ENCODE measurements around the gene YBX2.

The YBX2 gene

DNA sequence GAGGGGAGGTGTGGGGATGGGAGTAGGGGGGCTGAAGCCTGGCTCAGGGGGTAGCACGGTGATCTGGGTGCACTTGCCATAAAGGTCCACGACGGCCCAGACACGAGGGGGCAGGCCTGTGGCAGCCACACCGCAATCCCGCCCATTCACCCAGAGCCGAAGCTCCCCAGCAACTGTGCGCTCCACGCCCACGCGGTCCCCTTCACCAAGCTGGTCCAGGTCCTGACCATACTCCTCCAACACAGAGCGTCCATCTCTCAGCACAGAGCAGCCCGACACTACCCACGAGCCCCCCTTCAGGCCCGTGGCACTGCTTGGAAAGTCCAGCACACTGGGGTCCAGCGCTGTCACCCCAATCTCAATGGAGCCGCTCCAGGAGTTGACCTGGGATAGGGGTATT lies 33.1 kb upstream of the YBX2 start:
- Mint-ChIP-seq H3K27ac (no peak overlapping the region), H3K4me3 (no peak overlapping the region), H3K36me3 (no peaks in the 10 kb centered on the region), H3K27me3 (no peaks in the 10 kb centered on the region), H3K4me1 (peaks cover 34% of the 10 kb centered on the region), H3K9me3 (no peaks in the 10 kb centered on the region)

DNA sequence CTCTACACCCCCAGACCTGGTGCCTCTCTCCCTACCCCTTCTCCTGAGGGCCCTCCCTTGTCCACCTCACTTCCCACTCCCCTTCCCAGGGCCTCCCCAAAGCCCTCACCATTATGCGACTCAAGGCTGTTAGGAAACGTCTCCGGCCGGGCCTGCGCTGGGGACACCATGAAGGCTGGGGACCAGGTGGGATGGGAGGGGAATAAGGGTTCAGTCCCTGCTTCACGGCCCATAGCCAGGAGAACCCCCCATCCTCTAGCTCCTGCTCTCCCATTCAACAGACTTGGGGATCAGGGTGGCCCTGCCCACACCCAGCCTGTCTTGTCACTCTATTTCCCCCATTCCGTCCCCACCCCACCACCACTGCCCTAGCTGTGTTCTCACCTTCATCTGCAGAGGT lies 32.6 kb upstream of the YBX2 start:
- no peaks in the 10 kb centered on the region for H3K36me3 Mint-ChIP-seq
- H3K27me3 Mint-ChIP-seq: no peaks in the 10 kb centered on the region
- no peak overlapping the region for H3K4me3 Mint-ChIP-seq
- H3K4me1 Mint-ChIP-seq: peaks cover 29% of the 10 kb centered on the region
- no peaks in the 10 kb centered on the region for H3K9me3 Mint-ChIP-seq
- no peak overlapping the region for H3K27ac Mint-ChIP-seq

DNA sequence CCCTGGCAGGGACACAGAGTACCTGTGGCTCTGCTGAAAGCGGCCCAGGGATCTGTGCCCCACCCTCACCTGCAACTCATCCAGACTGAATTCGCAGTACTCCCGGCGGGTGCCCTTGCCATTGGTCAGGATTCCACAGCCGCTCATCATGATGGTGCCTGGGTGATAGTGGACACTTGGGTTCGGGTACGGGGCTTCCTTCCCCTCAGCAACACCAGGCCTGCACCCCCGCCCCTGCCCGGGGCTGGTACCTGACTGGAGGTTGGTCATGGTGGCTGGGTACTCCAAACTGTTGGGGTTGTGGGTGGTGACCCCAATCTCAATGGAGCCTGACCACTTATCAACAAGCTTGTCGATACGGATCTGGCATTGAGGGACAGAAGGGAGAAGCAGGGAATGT lies 31.7 kb upstream of the YBX2 start:
- H3K36me3 Mint-ChIP-seq: peaks cover 5% of the 10 kb centered on the region
- no peak overlapping the region for H3K27ac Mint-ChIP-seq
- peaks cover 29% of the 10 kb centered on the region for H3K4me1 Mint-ChIP-seq

DNA sequence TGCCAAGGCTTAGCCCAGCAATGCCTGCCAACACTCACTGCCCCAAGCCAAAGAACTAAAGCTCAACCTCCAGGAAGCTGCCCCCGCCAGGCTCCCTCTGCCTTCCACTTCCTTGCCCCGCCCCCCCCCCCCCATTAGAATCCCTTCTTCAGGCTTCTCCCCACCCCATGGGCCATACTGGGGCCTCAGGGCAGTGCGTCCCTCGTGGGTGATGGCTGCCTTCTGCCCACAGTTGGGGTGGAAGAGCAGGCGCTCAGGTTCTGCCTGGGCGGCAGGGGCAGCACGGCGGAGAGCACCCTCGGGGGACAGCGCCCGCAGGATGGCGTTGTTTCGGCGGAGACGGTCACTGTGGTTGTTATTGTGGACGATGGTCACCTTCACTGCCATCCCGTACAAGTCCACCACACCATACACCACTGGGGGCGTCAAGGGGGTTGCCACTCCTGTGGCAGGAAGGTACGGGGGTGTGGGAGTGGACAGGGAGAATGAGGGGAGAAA lies 30.6 kb upstream of the YBX2 start:
- Mint-ChIP-seq H3K36me3 (peaks cover 5% of the 10 kb centered on the region), H3K4me1 (peaks cover 22% of the 10 kb centered on the region), H3K4me3 (no peak overlapping the region), H3K27ac (peak overlapping the region; percentile 59), H3K9me3 (no peaks in the 10 kb centered on the region), H3K27me3 (no peaks in the 10 kb centered on the region)

More for the DNA sequence above, 31.7 kb upstream of the YBX2 start:
- Mint-ChIP-seq H3K4me3 (no peak overlapping the region), H3K27me3 (no peaks in the 10 kb centered on the region), H3K9me3 (no peaks in the 10 kb centered on the region)

DNA sequence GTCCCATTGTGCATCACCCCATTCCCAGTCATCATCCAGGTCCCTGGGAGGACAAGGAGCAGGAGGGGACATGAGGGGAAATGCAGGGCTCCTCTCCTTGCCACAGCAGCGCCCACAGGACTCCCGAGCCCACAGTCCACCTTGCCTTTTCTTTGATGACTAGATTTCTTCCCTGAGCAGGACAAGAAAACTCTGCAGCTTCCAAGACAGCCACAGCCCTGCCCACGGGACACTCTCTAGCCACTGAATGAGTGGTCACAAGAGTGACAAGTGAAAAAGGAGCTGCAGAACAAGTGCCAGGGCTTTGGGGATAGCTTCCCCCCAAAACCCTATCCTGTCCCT lies 30.0 kb upstream of the YBX2 start:
- Mint-ChIP-seq H3K36me3 (peaks cover 5% of the 10 kb centered on the region), H3K4me3 (no peak overlapping the region), H3K4me1 (peaks cover 17% of the 10 kb centered on the region), H3K27me3 (no peaks in the 10 kb centered on the region), H3K9me3 (no peaks in the 10 kb centered on the region), H3K27ac (no peak overlapping the region)

DNA sequence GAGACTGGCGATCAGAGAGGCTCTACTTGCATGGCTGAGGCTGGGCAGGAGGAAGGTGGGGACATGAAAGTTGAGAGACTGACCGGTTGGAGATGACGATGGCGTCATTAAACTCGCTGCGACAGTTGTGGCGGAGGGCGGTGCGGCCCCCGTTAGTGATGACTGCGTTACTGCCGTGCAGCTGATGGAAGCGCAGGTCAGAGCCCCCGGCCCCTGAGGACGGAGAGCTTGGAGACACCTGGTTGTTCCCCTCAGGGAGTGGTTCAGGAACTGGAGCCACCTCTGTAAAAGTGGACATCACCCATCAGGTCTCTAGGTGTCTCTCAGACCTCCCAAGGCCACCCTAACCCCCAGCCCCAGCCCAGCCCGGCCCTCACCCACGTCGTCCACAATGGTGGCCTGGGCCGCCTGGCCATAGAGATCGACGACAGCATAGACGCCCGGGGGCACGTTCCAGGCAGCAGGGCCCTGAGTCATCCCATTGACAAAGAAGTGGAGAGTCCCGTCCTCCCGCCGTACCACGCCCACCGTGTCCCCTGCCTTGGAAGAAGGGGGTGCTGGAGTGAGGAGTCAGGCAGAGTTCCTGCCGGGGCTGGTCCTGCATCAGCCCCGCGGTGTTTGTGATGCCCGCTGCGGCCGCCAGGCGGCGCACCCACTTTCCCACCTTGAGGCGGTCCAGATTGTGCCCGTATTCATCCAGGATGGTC lies 29.4 kb upstream of the YBX2 start:
- Mint-ChIP-seq H3K36me3 (peaks cover 5% of the 10 kb centered on the region), H3K4me1 (peaks cover 17% of the 10 kb centered on the region)

DNA sequence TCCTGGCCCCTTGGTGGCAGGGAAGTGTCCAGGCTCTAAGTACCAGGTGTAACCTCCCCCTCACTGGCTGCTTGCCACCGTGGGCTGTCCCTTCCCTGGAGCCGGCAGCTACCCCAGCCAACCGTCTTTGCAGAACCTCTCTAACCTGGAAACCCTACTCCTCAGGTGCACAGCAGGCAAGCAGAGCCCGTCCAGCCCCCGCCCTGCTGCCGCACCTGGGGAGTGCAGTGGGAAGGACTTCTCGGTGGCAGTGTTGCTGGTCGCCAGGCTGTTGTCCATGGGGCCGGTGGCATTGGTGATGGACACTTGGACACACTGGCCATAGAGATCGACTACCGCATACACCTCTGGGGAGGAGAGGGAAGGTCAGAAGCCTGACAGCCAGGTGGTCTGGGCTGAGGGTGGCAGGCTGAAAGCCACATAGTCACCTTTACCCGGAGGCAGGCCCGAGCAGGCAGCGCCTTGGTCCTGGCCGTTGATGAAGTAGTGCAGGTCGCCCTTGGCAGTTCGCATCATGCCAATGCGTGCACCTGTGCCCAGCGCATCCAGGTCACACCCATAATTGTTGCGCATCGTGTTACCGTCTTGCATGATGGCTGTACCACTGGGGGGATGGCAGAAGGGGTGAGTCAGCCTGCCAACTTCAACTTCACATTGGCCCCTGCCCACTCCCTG lies 28.2 kb upstream of the YBX2 start:
- H3K27me3 Mint-ChIP-seq: no peaks in the 10 kb centered on the region
- H3K4me1 Mint-ChIP-seq: peaks cover 5% of the 10 kb centered on the region
- peaks cover 5% of the 10 kb centered on the region for H3K36me3 Mint-ChIP-seq
- no peak overlapping the region for H3K4me3 Mint-ChIP-seq
- no peak overlapping the region for H3K27ac Mint-ChIP-seq
- H3K9me3 Mint-ChIP-seq: no peaks in the 10 kb centered on the region

More for the DNA sequence above, 29.4 kb upstream of the YBX2 start:
- Mint-ChIP-seq H3K9me3 (no peaks in the 10 kb centered on the region), H3K27ac (no peak overlapping the region), H3K4me3 (no peak overlapping the region), H3K27me3 (no peaks in the 10 kb centered on the region)

DNA sequence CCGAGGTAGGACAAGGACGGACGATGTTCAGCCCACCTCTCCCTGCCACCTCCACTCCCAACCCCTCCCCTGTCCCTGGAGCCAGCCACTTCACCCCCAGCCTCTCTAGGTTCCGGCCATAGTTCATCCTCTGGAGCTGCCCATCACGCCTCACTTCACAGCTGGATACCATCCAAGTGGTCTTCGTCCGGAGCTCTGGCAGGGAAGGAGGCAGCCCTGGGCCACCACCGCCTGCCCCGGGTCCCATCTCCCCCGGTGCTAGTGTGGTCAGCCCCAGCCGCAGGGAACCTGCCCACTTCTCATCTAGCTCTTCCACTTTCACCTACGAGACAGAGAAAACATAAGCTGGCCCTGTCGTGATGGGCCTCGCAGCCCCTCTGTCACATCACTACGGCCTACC lies 27.0 kb upstream of the YBX2 start:
- Mint-ChIP-seq H3K9me3 (no peaks in the 10 kb centered on the region), H3K36me3 (peaks cover 5% of the 10 kb centered on the region), H3K27ac (peak overlapping the region; percentile 51), H3K4me3 (no peak overlapping the region), H3K4me1 (peaks cover 6% of the 10 kb centered on the region), H3K27me3 (no peaks in the 10 kb centered on the region)

DNA sequence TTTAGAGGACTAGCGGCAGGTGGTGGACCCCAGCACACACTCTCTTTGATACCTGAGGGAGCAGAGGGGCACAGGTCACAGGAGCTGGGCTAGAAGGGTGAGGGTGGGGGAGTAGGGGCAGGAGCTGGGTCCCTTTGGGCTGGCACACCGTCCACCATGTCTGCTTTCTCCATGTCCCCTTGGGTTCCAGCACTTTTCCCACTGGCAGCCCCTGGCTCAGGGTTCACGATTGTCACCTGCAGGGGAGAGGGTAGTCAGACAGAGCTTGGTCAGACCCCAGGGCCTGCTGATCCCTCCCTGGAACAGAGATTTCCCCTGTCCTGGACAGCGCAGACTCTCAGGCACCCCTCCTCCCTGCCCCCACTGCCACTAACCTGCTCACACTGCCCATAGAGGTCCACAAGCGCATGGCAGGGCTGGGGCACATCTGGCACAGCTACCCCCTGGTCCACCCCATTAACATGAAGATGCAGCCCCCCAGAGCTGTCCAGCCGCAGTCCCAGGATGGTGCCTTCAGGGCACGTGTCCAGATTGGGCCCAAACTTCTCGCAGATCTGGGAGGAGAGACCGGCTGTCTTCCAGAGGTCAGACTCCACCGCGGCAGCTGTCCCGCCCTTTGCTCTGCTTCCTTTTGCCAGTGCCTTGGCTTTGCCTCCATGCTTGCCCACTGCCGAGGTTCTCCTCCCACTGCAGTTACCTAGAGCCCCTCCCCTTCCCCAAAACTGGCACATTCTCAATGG lies 23.9 kb upstream of the YBX2 start:
- H3K27me3 Mint-ChIP-seq: no peaks in the 10 kb centered on the region
- H3K4me3 Mint-ChIP-seq: no peak overlapping the region
- peaks cover 6% of the 10 kb centered on the region for H3K36me3 Mint-ChIP-seq
- H3K27ac Mint-ChIP-seq: peak overlapping the region; percentile 46
- H3K4me1 Mint-ChIP-seq: peaks cover 22% of the 10 kb centered on the region
- no peaks in the 10 kb centered on the region for H3K9me3 Mint-ChIP-seq

DNA sequence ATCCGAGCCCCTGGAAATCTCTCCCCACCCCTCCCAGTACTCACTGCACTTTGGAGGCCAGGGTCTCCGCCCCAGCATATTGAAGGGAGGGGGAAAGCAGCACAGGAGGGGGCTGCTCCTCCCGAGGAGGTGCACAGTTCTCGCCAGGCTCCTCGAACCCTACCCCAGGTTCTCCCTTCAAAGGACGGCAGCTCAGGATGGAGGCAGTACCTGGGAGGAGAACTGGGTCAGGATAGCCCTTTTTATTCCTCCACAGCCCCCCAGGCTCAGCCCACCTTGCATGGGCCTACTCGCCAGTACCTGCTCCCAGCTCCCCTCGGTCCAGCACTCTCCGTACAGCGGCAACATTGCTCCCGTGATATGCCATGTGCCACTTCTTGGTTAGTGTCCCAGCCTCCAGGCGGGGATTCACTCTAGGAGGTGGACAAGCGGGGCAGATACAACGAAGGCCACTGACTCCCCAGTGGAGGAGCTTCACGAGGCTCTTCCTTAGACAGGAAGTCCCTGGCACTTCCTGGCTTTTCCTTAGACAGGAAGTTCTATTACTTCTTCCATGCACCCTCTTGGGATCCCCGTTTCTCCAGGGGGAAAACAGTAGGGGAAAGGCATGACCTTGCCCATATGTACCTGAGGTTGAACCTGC lies 22.8 kb upstream of the YBX2 start:
- peak overlapping the region; percentile 62 for H3K4me3 Mint-ChIP-seq
- peaks cover 15% of the 10 kb centered on the region for H3K36me3 Mint-ChIP-seq
- H3K4me1 Mint-ChIP-seq: peaks cover 32% of the 10 kb centered on the region
- H3K9me3 Mint-ChIP-seq: no peaks in the 10 kb centered on the region
- H3K27ac Mint-ChIP-seq: peak overlapping the region; percentile 87
- H3K27me3 Mint-ChIP-seq: no peaks in the 10 kb centered on the region

DNA sequence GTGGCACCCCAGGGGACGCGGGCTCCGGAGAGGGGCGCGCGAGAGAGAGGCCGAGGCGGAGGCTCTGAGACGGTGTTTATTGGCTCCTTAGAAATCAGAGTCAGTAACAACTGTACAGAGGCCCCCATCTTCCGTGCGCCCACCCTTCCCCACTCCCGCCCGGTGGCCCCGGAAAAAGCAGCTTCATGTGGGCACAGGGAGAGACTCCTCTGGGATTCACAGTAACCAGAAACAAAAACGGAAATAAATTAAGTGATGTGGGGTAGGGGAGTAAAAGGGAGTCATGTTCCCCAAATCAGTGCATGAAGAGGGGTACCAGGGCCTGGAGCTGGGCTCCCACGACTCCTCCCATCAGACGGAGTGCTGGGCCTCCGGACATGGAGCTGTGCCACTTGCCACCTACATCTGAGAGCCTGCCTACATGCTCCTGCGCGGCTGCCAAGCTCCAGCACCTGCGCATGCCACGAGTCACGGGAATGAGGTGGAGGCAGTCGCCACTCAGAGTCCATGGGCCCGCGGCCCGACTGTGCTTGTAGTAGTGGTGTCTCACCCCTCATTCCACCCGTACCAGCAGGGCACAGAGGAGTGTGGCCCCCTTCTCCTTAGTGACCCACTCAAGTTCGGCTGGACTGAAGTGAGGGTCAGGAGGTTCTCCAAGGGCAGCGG lies 21.3 kb upstream of the YBX2 start:
- H3K36me3 Mint-ChIP-seq: peaks cover 17% of the 10 kb centered on the region

DNA sequence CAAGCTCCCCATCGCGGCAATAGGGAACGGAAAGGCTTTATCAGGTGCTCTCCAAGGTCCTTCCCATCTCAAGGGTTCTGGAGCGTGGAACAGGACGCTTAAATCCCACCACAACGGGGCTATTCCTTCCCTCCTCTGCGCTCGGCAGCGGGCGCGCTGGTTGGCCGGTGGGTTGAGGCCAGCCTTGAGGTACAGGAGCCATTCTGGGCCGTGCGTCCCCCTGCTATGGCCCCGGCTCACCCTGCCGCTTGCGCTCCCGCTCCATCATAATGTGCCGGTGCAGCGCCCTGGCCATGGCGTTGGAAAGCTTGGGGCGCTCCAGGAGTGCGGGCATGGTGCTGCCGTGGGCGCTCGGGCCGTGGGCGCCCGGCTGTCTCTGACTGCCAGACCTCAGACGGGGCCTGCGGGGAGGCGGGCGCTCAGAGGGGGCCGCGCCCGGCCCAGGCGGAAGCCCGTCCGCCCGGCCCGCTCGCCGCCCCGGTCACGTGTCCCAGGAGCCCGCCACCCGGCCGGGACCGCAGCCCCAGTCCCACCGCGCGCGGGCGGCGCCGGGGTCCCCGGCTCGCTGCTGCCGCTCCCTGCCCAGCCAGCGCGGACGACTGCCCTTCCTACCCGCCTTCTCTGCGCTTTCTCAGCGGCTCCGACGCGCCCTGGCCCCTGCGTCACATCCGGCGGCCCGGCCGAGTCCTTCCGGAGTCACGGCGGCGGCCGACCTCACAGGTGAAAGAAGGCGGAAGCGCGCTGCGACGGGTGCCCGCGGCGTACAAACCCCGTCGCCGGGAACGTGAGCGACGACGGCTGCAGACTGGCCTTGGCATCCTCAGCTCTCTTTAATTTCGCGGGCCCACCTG lies 20.5 kb upstream of the YBX2 start, which contains the start of gene GPS2:
GPS2 (minus strand) TSS at position 642 of the 851 bp plus-strand sequence; CDS start at position 334, 308 bp downstream.
- Mint-ChIP-seq H3K4me1 (peaks cover 52% of the 10 kb centered on the region), H3K36me3 (peaks cover 24% of the 10 kb centered on the region), H3K4me3 (peak within 1 kb of the TSS; percentile 97), H3K9me3 (no peaks in the 10 kb centered on the region), H3K27me3 (no peaks in the 10 kb centered on the region), H3K27ac (peak within 1 kb of the TSS; percentile 95)

More for the DNA sequence above, 21.3 kb upstream of the YBX2 start:
- Mint-ChIP-seq H3K27ac (peak overlapping the region; percentile 95), H3K9me3 (no peaks in the 10 kb centered on the region), H3K27me3 (no peaks in the 10 kb centered on the region), H3K4me1 (peaks cover 45% of the 10 kb centered on the region), H3K4me3 (peak overlapping the region; percentile 93)

DNA sequence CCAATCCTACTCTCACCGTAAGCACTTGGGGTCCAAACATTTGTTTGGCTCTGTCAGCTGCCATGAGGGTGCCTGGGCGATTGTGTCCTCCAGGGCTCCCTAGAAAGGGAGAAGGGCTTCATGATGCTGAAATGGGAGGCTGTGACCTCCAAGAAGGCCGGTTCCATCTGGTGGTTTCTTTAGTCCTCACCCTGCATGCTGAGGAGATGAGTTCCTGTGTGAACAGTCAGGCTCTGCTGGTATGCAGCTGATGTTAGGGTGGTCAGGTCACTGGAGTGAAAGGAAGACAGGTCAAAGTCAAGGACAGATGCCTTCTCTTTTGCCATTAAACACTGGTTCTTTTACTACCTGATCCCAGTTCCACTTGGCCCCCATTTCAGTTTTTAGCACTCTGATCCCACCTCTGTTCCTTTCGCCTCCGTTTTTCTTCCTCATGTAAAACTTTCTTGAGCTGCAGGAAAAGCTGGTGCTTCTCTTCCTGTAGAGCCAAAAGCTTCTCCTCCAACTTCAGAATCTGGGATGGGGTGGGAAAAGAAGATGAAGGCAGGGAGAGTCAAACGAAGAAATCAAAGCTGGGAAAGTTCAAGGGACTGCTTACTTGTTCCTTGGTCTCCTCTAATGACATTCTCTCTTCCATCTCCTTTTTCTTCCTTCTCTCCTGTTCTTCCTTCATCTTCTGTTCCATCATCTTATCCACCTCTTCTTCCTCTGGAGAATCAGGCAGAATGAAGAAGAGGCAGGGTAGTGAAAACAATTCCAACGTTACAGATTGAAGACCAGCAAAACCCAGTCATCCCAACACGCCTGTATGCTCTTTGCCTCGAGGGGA lies 19.7 kb upstream of the YBX2 start:
- peaks cover 33% of the 10 kb centered on the region for H3K36me3 Mint-ChIP-seq
- no peaks in the 10 kb centered on the region for H3K27me3 Mint-ChIP-seq
- peaks cover 61% of the 10 kb centered on the region for H3K4me1 Mint-ChIP-seq
- peak overlapping the region; percentile 97 for H3K4me3 Mint-ChIP-seq
- no peaks in the 10 kb centered on the region for H3K9me3 Mint-ChIP-seq
- H3K27ac Mint-ChIP-seq: peak overlapping the region; percentile 93
